NCI-H2227 treated with DMSO at 0.1 percent for 48 hours (cell line): ENCODE measurements around the gene TAS2R38.
"Not testable (repeated sequence)": the region's sequence is repeated elsewhere in the genome, so short reads cannot be mapped to it uniquely, and the experiment has no call there.

Source experiments
- DNase-seq: peaks from one replicate; lab custom pipeline; 2025; lab: John Stamatoyannopoulos, UW

The TAS2R38 gene

GRCh38 chr7:141973673-141974072 lies at the start of gene TAS2R38:
TSS of gene TAS2R38 (minus strand) at chr7:141973773. CDS start at chr7:141973689, 84 bp downstream.
- no peak for DNase-seq

- DNase-seq, result no peak
Measured at GRCh38 chr7:142018154-142018553, 44.6 kb upstream of the TAS2R38 start.

DNA sequence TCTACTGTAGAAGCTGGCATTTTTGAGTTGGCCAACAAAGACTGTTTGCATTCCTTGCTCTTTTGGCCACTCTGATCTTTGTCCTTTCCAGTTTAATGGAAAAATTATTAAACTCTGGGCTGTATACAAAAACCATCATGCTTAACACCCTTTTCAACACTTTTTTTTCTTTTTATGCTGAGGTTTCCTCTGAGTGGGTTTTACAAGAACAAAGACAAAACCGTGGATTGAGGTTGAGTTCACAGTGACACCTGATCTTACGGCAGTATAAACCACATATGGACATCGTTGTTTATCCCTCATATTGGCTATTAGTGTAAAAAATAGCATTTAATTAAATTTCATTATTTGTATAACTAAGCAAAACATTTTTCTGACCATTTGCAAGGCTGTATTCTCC lies 43.9 kb upstream of the TAS2R38 start:
- no peak for DNase-seq

- no peak for DNase-seq
Measured at GRCh38 chr7:142012825-142013511, 39.4 kb upstream of the TAS2R38 start.

DNA sequence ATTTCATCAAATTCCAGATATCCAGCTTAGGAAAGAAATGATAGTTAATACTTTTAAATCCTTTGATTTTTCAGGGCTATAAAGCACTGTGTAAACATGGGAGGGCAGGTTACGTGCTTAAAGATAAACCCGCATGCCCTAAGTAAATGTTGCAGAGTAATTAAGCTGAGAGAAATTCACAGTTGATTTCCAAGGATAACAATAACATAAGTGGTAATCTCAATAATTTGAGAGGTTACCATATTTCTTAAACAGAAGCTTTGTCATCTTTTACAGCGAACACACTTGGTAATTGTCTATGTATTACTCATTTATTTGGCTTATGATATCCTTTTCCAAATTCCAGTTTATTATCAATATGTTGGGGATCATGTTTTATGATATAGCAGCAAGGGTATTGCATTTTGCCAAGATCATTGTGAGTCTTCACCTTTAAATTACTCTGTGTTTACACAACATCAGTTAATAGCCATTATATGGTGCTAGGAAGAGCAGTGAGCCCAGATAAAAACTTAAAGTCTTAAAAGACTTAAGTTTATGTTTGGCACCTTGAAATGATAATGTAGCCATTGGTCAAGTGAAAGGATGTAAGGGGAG lies 37.5 kb upstream of the TAS2R38 start:
- no peak for DNase-seq

DNA sequence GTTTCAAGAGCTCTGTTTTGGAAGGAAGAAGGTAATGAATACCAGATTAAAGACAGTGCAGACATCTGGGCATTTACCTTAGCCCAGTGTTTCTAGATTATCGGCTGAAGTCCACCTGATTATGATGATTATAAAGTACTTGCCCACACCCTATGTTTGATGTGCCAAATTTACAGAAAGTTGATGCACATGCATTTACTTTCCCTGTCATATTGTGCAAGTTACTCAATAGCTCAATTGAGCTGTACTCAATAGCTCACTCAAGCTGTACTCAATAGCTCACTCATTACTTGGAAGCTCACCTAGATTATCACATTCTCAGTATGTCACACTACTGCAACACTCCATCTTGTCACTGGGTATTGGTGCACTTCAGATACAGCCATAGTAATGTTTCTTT lies 35.6 kb upstream of the TAS2R38 start:
- no peak for DNase-seq

DNA sequence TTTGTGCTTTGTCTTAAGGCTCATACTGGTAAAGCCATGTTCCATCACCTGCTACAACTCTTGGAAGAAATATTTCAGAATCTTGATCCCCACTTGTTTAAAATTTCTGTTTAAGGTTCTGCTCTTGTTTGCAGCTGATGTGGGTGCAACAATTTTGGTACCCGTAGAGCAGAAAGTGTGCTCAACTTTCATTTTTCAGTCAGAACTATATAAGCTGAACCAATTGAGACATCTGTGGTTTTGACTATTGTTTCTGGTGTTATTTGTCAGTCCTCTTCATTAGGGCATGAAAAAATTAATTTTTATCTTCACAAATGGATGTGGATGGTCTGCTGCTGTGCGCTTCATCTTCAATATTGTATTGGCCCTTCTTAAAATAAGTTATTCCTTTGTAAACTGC lies 33.0 kb upstream of the TAS2R38 start:
- no peak for DNase-seq

GRCh38 chr7:142002179-142002578 lies 28.6 kb upstream of the TAS2R38 start:
- DNase-seq, result no peak

DNA sequence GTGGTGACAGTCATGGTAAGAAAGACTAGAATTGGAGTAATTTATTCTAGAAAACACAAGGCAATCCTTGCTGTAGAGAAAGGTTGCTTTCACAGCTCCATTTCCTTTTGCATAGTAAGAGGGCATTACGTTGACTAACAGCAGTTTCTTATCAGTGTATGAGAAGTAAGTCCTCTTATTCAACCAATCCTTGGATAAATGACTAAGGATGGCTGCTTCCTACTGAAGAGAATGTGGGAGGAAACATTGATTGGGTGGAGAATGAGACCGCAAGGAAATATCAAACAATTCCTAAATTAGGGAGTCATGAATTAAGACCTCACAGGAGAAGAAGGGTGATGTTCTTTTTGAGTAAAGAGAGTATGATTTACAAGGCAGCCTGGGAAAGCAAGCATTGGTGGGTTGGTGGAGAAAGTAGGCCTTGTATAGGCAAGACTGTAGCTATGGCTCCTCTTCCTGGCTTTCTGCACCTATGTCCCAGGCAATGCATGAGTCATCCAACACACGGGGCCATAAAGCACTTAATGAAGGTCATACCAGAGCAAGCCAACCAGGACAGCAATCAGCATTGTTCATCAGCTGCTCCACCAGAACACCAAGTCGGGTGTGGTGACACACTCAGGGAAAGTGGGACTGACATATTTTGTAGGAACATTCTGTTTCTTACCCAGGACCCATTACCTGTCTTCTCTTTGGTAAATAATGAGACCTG lies 27.7 kb upstream of the TAS2R38 start:
- DNase-seq, result no peak

GRCh38 chr7:142000244-142000643 lies 26.7 kb upstream of the TAS2R38 start:
- no peak for DNase-seq

DNA sequence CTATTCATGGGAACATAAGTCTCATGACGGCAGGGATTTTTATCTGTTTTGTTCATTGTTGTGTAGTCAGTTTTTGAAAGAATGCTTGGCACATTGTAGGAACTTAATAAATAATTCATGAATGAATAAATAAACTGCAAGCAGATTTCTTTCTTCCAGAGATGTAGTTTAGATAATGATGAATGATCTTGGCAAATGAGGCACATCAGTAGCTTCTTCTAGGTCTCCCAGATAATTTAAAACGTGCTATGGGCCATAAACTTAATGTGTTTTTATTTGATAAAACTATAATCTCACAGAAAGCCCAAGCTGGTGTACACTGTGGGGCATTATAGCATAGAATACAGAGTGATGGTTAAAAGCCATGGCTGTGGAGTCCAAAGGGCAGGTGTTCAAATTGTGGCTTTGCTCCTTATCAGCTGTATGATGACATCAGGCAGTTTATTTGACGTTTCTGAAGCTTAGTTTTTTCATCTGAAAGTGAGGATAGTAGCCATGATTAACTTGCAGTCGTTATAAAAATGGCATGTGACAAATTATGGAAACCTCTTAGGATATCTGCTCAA lies 25.6 kb upstream of the TAS2R38 start:
- DNase-seq, result no peak

- no peak for DNase-seq
Measured at GRCh38 chr7:141993354-141993753, 19.8 kb upstream of the TAS2R38 start.

DNA sequence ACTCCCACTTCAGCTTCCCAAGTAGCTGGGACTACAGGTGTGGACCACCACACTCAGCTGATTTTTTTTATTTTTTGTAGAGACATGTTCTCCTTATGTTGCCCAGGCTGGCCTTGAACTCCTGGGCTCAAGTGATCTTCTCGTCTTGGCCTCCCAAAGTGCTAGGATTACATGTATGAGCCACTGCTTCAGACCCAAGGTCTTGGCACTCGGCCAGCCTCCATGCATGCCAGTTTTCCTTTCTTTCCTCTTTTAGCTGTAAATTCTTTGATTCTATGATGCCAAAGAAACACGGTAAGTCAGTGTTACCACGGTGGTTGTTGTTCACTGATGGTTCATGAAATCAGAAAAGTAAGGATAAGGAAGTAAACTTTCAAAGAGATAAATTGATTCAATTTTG lies 19.1 kb upstream of the TAS2R38 start:
- DNase-seq, result no peak

DNA sequence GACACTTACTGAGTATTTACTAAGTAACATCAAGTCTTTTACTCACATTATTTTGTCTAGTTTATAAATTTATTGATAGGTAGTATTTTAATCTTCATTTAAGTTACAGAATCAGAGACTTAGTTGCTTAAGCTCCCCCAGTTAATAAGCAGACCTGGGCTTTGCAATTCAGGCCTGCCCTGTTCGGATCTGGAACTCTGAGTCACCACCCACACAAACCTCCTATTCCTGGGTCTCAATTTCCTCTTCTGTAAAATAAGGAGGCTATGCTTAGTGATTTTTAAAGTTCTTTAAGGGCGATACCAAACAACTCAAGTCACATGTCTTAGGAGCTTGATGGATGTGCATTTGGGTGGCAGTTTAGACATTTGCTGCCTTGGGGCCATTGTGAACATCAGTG lies 18.6 kb upstream of the TAS2R38 start:
- DNase-seq, result no peak

- DNase-seq, result no peak
Measured at GRCh38 chr7:141991140-141991539, 17.6 kb upstream of the TAS2R38 start.

DNA sequence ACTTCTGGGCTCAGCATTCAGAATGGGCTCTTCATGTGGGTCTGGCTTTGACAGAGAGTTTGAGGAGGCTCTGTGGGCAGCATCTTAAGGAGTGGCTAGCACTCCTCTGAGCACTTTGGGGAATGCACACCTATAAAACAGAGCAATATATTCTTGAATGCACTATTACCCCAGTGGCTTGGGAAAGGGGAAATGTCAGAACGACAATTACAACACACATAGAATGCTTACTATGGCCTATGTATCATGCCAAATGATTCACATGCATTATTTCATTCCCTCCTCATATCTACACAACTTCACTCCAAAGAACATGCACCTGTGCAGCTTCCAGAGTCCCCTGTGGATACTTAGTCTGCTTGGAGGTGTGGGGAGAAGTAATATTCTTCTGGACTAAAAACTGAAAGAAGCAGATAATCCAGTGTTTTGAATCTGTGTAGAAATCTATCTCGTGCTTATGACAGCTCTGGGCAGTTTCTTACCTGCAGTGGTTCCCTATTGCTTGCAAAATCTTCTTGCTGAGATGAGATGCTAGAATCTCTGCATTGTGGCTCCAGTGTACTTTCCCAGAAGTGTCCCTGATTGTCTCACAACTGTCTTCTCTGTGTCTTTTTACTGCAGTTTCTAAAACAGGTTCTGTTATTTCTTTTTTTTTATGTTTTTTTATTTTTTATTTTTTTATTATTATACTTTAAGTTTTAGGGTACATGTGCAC lies 16.6 kb upstream of the TAS2R38 start:
- DNase-seq, result no peak

- not testable (repeated sequence) for DNase-seq
Measured at GRCh38 chr7:141987803-141988202, 14.2 kb upstream of the TAS2R38 start.

DNA sequence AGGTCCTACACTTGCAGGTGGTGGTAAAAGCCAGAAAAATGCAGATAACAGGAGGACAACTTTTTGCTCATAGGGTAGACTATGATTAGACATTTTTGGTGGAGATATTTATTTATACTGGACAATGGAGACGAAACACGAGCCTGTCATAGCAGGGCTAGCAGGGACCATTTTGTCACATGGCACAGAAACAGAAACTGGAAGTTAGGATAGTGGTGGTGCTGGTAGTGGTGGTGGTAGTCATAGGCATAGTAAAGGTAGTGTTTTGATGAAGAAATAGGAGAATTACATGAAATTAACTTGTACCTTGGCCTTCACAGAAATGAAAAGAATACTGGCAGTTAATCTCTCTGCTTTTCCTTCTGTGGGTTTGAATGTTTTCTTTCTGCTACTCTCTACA lies 13.3 kb upstream of the TAS2R38 start:
- DNase-seq, result no peak

DNA sequence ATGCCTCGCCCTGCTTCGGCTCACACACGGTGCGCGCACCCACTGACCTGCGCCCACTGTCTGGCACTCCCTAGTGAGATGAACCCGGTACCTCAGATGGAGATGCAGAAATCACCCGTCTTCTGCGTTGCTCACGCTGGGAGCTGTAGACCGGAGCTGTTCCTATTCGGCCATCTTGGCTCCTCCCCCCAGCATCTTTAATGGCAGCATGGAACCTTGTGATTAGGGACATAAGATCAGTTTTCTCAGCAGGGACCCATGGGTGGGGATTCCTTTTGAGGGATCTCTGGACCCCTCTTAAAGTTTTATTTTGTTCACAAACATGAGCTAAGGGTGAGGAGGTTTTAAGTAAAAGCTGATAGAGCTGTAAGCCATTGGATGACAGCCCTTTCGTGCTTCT lies 12.4 kb upstream of the TAS2R38 start:
- not testable (repeated sequence) for DNase-seq

- no peak for DNase-seq
Measured at GRCh38 chr7:141979568-141979967, 6.0 kb upstream of the TAS2R38 start.

GRCh38 chr7:141978351-141978750 lies 4.8 kb upstream of the TAS2R38 start:
- DNase-seq, result no peak

GRCh38 chr7:141976524-141977245 lies 3.1 kb upstream of the TAS2R38 start:
- DNase-seq, result no peak
